GM20000 (cell line): Measurements from ENCODE around the gene UBE2V1.
"Not testable (repeated sequence)": the region's sequence is repeated elsewhere in the genome, so short reads cannot be mapped to it uniquely, and the experiment has no call there.

Experiments used
- DNase-seq: peaks from one replicate; pipeline ENCODE4 v3.0.0; 2012; ENCODE audit warnings: low spot score
- CTCF ChIP-seq: IDR thresholded peaks from 2 replicates; pipeline ENCODE4 v1.5.1; 2012; ENCODE audit warnings: mild to moderate bottlenecking, control low read depth; ENCODE audit errors: extremely low read depth, missing control alignments

Gene UBE2V1

DNA sequence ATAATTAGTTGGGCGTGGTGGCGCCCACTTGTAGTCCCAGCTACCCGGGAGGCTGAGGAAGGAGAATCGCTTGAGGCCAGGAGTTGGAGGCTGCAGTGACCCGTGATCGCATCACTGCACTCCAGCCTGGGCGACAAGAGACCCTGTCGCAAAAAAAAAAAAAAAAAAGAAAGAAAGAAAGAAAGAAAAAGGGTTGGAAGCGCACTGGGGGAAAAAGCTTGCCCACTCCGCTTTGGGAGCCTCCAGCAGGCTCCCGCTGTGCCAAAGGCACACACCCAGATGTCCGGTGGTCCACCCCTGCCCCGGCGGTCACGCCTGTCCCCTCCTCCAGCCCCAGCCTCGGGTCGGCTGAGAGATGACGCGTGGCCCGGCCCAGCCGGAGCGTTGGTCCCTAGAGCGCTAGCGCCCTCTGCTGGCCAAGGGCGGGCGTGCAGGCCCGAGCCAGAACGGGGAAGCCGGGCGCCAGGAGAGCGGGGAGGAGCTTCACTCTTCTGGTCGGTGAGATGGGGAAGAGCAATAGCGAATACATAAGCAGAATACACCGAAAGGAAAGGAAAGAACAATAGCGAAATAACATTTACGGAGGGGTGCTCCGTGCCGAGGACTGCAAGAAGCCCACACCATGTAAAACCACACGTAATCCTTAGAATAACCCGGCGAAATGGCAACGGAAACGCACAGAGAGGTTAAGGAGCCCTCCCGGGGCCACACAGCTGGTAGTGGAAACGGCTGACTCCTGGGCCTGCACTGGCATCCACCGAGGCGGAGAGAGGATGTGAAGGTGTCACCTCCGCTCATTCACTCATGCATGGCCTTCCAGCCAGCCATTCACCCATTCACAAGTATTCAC, 41.7 kb downstream of the UBE2V1 start:
- peak; percentile 98 for TF ChIP-seq CTCF
- peak; percentile 92 for DNase-seq

DNA sequence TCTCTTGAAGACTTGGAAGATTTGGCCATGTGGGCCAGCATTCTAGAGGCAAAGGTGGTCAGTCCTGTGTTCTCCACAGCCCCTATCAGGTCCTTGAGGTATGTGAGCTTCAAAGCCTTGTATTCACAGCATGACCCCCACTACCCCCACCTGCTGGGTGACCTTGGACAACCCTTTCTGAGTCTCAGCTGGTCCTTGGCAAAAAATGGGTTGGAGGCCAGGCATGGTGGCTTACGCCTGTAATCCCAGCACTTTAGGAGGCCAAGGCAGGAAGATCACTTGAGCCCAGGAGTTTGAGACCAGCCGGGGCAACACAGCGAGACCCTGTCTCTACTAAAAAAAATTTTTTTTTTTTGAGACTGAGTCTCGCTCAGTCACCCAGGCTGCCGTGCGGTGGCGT, 42.6 kb downstream of the UBE2V1 start:
- no peak for TF ChIP-seq CTCF

GRCh38 chr20:50068041-50068651, 44.8 kb downstream of the UBE2V1 start:
- TF ChIP-seq CTCF: no peak
- DNase-seq: no peak

More for the DNA sequence above, 42.6 kb downstream of the UBE2V1 start:
- DNase-seq: no peak

GRCh38 chr20:50067461-50067860, 45.5 kb downstream of the UBE2V1 start:
- no peak for DNase-seq
- TF ChIP-seq CTCF: no peak

GRCh38 chr20:50067018-50067417, 45.9 kb downstream of the UBE2V1 start:
- TF ChIP-seq CTCF: no peak

GRCh38 chr20:50066161-50066834, 46.7 kb downstream of the UBE2V1 start:
- DNase-seq: no peak
- TF ChIP-seq CTCF: no peak

More at GRCh38 chr20:50067018-50067417, 45.9 kb downstream of the UBE2V1 start:
- no peak for DNase-seq

DNA sequence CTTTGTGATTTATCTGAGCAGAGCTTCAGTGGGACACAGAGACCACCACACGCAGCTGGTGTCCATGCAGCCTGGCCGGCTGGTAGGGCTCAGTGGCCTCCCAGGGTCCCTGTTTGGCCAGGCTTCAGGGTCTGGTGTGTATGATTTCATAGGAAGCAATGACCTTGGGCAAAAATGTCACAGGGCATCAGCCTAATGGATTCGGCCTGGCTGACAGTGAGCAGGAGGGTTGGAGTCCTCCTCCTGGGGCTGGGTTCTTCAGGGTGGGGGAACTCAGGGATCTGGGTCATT, 47.7 kb downstream of the UBE2V1 start:
- DNase-seq: no peak
- TF ChIP-seq CTCF: no peak

- DNase-seq: not testable (repeated sequence)
Measured at GRCh38 chr20:50063763-50064162, 49.2 kb downstream of the UBE2V1 start.
